ENCODE results near the gene CALN1.

Gene CALN1

DNA sequence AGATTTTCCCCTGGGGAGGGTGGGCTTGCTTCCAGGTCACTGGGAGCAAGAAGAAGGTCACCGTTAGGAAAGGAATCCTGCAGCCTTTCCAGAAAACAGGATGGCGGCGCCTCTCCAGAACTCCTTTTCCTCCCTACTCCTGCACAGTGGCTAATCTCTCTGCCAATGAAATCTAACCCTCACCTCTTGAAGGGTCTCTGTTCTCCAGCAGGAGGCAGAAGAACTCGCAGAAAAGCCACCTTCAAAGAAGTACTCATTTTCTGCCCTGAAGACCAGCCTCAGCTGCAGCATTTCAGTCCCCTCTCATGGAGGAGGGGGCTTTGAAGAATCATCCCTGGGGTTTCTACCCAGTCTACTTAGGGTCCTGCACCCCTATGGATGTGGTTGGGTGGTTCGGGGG, 626.9 kb downstream of the CALN1 start:
- no peak for TF ChIP-seq CTCF (conservative IDR thresholded peaks at IDR 0.05; ENCODE audit: control insufficient read depth, insufficient read depth, low read depth, low read length)
- no peak for DNase-seq (ENCODE audit: low read depth)

GRCh38 chr7:71784781-71785180, 627.4 kb downstream of the CALN1 start:
- no peak for DNase-seq (ENCODE audit: low read depth)
- no peak for TF ChIP-seq CTCF (conservative IDR thresholded peaks at IDR 0.05; ENCODE audit: control insufficient read depth, insufficient read depth, low read depth, low read length)
- H3K4me3 ChIP-seq (ENCODE audit: control insufficient read depth, low read depth, low read length), result no peak overlapping the region

More for the DNA sequence above, 626.9 kb downstream of the CALN1 start:
- no peak overlapping the region for H3K4me3 ChIP-seq (ENCODE audit: control insufficient read depth, low read depth, low read length)

DNA sequence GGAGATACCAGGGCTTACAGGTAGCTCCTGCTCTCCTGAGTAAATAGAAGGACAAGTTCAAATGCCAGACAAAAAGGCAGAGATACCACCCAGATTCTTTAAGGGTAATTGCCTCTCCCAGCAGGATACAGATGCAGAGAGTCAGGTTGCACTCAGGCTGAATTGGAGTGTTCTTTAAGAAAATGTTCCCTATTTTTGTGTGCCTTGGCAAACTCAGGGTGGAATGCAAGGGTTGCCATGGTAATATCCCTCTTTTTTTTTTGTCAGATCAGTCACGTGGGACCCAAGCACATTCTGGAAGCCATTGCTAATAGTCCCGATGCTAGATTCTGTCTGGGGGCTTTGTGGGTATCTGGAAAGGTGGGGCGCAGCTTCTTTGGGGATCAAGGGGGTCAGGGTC, 628.0 kb downstream of the CALN1 start:
- no peak for TF ChIP-seq CTCF (conservative IDR thresholded peaks at IDR 0.05; ENCODE audit: control insufficient read depth, insufficient read depth, low read depth, low read length)
- no peak overlapping the region for H3K4me3 ChIP-seq (ENCODE audit: control insufficient read depth, low read depth, low read length)
- no peak for DNase-seq (ENCODE audit: low read depth)

- no peak overlapping the region for H3K4me3 ChIP-seq (ENCODE audit: control insufficient read depth, low read depth, low read length)
- TF ChIP-seq CTCF (conservative IDR thresholded peaks at IDR 0.05; ENCODE audit: control insufficient read depth, insufficient read depth, low read depth, low read length), result no peak
- no peak for DNase-seq (ENCODE audit: low read depth)
These were observed 628.4 kb downstream of the CALN1 start for GRCh38 chr7:71783779-71784178.

GRCh38 chr7:71782051-71782450, 630.1 kb downstream of the CALN1 start:
- no peak for DNase-seq (ENCODE audit: low read depth)
- no peak for TF ChIP-seq CTCF (conservative IDR thresholded peaks at IDR 0.05; ENCODE audit: control insufficient read depth, insufficient read depth, low read depth, low read length)
- no peak overlapping the region for H3K4me3 ChIP-seq (ENCODE audit: control insufficient read depth, low read depth, low read length)

DNA sequence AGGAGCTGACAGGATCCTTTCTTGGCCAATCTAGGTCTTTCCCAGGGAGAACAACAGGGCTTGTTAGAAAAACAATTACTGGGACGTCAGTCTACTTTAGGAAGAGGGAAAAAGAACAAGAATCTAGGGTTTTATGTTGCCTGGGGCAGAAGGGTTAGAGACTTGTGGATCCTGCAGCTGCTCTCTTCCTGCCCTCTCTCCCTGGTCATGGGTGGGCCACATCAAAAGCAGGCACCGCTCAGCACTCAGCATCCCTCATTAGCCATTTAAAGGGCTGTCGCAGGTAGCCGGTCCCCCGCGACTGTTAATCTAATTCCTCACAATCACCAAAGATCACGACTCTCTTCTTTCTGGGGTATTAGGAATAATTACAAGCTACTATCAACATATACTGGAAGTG, 631.9 kb downstream of the CALN1 start:
- DNase-seq (ENCODE audit: low read depth), result no peak
- no peak for TF ChIP-seq CTCF (conservative IDR thresholded peaks at IDR 0.05; ENCODE audit: control insufficient read depth, insufficient read depth, low read depth, low read length)

DNA sequence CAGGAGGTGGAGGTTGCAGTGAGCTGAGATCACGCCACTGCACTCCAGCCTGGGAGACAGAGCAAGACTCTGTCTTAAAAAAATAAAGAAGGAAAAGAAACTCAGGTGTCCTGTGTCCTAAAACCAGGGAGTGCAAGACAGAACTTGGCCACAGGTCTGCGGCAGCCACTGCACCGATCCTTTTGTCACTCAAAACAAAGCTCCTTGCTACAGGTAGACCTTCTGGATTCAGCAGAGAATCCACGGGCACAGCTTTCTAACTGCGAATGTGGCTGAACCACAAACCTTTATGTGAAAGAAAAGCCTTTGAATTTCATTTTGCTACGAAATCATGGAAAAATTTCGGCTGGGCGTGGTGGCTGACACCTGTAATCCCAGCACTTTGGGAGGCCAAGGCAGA, 634.9 kb downstream of the CALN1 start:
- no peak overlapping the region for H3K4me3 ChIP-seq (ENCODE audit: control insufficient read depth, low read depth, low read length)
- no peak for DNase-seq (ENCODE audit: low read depth)
- TF ChIP-seq CTCF (conservative IDR thresholded peaks at IDR 0.05; ENCODE audit: control insufficient read depth, insufficient read depth, low read depth, low read length), result no peak

More for the DNA sequence above, 631.9 kb downstream of the CALN1 start:
- no peak overlapping the region for H3K4me3 ChIP-seq (ENCODE audit: control insufficient read depth, low read depth, low read length)
